ENCODE results near the gene PLXDC2. TPM values are rescaled to one million over a fixed set of nuclear protein-coding genes. Genes with fewer than 3 reads are reported as not detected.

PLXDC2 gene
- polyA plus RNA-seq, 2 of the 4 experiments (the other 2 are of a cell fraction) = 0.08 to 0.09 TPM

GRCh38 chr10:20085115-20085514 is 268.9 kb downstream of the PLXDC2 start:
- no peak for DNase-seq (ENCODE audit: low read depth in 1 of 2, low spot score in 1 of 2)
- no peaks in the 10 kb centered on the region for H3K4me1 ChIP-seq
- ChIA-PET CTCF (interaction anchor here (0.6 kb wide), 1 partner anchor 85 kb away, joined by 4 read pairs; no protein-coding TSS in a partner anchor), POLR2A (no interaction called here)
- WGBS (ENCODE audit: missing lambda C conversion rate) = 46% methylated on average over 5 of the region's 5 CpGs
- no peak for ATAC-seq
- no peak overlapping the region for H3K4me2 ChIP-seq
- H3K4me3 ChIP-seq = no peak overlapping the region
- TF ChIP-seq E2F6 (IDR thresholded peaks at IDR 0.05; ENCODE audit: borderline replicate concordance, low read depth) (no peak), SREBF2 (IDR thresholded peaks at IDR 0.05) (no peak), RARB (CRISPR knock-in tag; IDR thresholded peaks at IDR 0.05) (no peak), BHLHE40 (IDR thresholded peaks at IDR 0.05; ENCODE audit: low read depth, low read length) (no peak), ZFP36 (IDR thresholded peaks at IDR 0.05; ENCODE audit: borderline replicate concordance, partially characterized antibody) (no peak), MAFK (IDR thresholded peaks at IDR 0.05; ENCODE audit: partially characterized antibody) (no peak), BCL3 (IDR thresholded peaks at IDR 0.05) (no peak), RNF2 (IDR thresholded peaks at IDR 0.05; ENCODE audit: borderline replicate concordance, low read depth) (no peak), FOSB (CRISPR knock-in tag; IDR thresholded peaks at IDR 0.05) (no peak), FOXS1 (CRISPR knock-in tag; IDR thresholded peaks at IDR 0.05) (no peak), POLR2AphosphoS2 (conservative IDR thresholded peaks at IDR 0.05; ENCODE audit: low read length) (no peak), ZC3H11A (IDR thresholded peaks at IDR 0.05) (no peak), HMGXB4 (CRISPR knock-in tag; IDR thresholded peaks at IDR 0.05; ENCODE audit: borderline replicate concordance) (no peak), NPAS2 (CRISPR knock-in tag; IDR thresholded peaks at IDR 0.05; ENCODE audit: borderline replicate concordance) (no peak), PBX3 (IDR thresholded peaks at IDR 0.05) (no peak), ZNF302 (CRISPR knock-in tag; IDR thresholded peaks at IDR 0.05) (no peak)
- no peak for FAIRE-seq
- no peaks in the 10 kb centered on the region for H3K9me3 ChIP-seq
- H3K27ac ChIP-seq = no peak overlapping the region

GRCh38 chr10:20087353-20087752 is 271.1 kb downstream of the PLXDC2 start:
- FAIRE-seq (no peak), DNase-seq (ENCODE audit: low read depth in 1 of 2, low spot score in 1 of 2) (no peak), ATAC-seq (no peak)
- WGBS (ENCODE audit: missing lambda C conversion rate) = 5% methylated on average over 2 of the region's 2 CpGs
- Histone ChIP-seq H3K4me1 (no peaks in the 10 kb centered on the region), H3K4me3 (no peak overlapping the region), H3K4me2 (no peak overlapping the region), H3K9me3 (no peaks in the 10 kb centered on the region), H3K27ac (no peak overlapping the region)
- ChIA-PET POLR2A (no interaction called here), CTCF (no interaction called here)
- TF ChIP-seq CTCF (IDR thresholded peaks at IDR 0.05) (no peak), GATA3 (IDR thresholded peaks at IDR 0.05; ENCODE audit: borderline replicate concordance) (no peak), REST (IDR thresholded peaks at IDR 0.05) (no peak), TP53 (CRISPR knock-in tag; IDR thresholded peaks at IDR 0.05) (no peak), PBX3 (IDR thresholded peaks at IDR 0.05) (no peak), ZC3H11A (IDR thresholded peaks at IDR 0.05) (no peak), RAD21 (conservative IDR thresholded peaks at IDR 0.05 in 1 of 2, IDR thresholded peaks at IDR 0.05 in 1 of 2) (no peak), CEBPB (IDR thresholded peaks at IDR 0.05) (no peak), HES2 (IDR thresholded peaks at IDR 0.05) (no peak), JUNB (IDR thresholded peaks at IDR 0.05) (no peak), KDM5A (IDR thresholded peaks at IDR 0.05) (no peak), ESRRA (IDR thresholded peaks at IDR 0.05; ENCODE audit: borderline replicate concordance, low read length) (no peak)

All from A549 (cell line).